NCI-H1436 (cell line): Measurements from ENCODE around the gene ZDHHC22.
"Not testable (repeated sequence)": the region's sequence is repeated elsewhere in the genome, so short reads cannot be mapped to it uniquely, and the experiment has no call there.

Experiments used
- DNase-seq: peaks from one replicate; lab custom pipeline; 2025; lab: John Stamatoyannopoulos, UW

ZDHHC22 gene

GRCh38 chr14:77141214-77142004 is at the start of gene ZDHHC22:
ZDHHC22 (minus strand) TSS chr14:77141791; CDS start chr14:77139738, 2,053 bp downstream.
- DNase-seq: no peak

DNA sequence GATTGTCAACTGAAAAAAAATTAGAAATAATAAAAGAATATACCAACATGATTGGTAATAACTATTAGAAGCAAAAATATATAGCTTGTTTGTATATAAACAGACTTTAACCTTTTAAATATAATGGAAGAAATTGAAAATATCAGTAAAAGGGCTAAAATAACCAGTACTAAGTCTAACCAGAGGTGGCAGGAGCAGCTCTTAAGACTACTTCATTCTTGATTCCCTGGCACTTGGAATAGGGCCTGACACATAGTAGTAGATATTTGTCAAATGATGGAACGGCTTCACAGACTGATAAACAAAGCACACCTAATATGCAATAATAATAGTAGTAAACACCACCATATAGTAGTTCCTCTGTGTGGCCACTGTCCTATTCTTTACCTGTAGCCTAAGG is 49.4 kb upstream of the ZDHHC22 start:
- no peak for DNase-seq

- DNase-seq: no peak
These were observed 47.9 kb upstream of the ZDHHC22 start for GRCh38 chr14:77189479-77189878.

- no peak for DNase-seq
These were observed 46.0 kb upstream of the ZDHHC22 start for GRCh38 chr14:77187649-77188012.

DNA sequence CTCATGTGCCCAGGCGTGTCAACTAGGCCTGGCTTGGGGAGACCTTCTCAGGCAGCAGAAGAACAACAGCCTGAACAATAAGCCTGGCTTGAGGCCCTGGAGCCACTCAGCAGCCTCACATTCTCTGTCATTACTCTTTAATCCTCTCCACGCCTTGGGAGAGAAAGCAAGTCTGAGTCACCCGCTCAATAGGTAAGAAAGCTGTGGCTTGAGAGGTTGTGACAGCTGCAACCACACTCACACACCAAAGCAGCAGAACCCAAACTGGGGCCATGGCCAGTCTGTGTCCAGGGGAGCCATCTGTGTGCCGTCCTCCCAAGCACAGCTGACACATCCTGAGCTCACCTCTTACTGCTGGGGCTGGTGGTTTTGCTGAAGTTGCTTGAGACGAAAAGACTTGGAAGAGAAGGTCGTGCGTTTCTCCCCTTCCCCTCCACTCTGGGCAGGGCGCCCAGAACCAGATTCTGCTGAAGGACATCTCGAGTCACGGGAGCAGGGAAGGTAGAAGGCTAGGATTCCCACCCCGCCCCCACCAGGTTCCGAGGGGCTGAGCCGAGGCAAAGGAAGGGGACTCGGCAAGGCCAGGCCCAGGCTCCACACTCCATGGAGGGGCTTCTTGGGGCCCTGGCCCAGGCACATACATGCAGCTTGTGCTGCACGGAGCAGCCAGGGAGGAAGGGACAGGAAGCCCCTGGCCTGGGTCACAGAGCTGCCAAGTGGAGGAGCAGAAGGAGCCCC is 45.5 kb upstream of the ZDHHC22 start:
- no peak for DNase-seq

DNA sequence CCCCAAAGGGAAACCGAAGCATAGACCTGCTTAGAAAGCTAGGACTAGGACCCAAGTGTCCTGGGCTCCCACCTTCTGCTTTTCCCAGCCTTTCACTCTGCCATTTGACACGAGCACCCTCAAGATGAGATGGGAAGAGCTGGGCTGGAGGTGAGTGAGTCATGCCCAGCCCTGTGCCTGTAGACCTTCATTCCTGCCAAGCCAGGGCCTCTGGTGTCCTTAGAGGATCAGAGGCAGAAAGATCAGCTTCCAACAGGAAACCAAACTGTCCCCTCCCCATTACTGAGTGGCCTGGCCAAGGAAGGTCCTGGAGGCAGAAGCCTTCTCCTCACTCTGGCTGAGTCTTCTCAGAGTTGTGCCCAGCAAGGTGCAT is 43.5 kb upstream of the ZDHHC22 start:
- no peak for DNase-seq

DNA sequence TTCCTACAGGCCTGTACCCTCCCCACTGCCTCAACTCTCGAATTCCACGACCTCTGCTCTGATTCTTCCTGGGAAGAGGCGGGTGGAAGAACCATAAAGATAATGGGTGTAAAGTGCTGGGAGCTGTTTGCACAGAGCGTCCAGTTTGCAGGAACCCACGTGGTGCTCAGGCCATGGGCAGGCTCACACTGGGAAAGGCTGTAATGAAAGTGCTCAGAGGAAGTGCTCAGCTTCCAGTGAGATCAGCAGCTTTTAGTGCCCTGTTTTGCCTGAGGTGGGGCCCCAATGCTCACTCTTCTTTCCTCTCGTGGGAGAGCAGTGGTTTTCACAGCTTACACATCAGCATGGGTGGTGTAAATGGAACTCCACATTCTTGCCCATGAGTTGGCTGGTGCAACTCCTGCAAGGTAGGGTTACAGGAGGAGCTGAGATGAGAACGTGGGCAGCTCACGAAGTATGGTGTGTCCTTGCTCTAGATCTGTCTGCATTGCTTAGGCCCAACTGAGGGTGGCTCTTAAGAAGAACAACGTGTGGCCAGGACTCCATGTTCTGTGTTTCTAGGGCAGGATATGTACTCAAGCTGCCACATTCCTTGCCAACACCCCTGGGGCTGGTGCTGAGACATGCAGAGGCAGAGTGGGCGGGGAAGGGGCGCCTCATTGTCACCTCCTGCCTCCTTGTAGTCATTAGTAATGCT is 43.0 kb upstream of the ZDHHC22 start:
- no peak for DNase-seq

- no peak for DNase-seq
These were observed 42.3 kb upstream of the ZDHHC22 start for GRCh38 chr14:77183896-77184295.

- DNase-seq: peak; percentile 92
These were observed 40.2 kb upstream of the ZDHHC22 start, which contains the start of gene TMEM63C for GRCh38 chr14:77181603-77182437. TMEM63C (plus strand) TSS chr14:77181798; CDS start chr14:77218814, 37,016 bp downstream.

GRCh38 chr14:77180726-77181602 is 39.4 kb upstream of the ZDHHC22 start:
- DNase-seq: no peak

DNA sequence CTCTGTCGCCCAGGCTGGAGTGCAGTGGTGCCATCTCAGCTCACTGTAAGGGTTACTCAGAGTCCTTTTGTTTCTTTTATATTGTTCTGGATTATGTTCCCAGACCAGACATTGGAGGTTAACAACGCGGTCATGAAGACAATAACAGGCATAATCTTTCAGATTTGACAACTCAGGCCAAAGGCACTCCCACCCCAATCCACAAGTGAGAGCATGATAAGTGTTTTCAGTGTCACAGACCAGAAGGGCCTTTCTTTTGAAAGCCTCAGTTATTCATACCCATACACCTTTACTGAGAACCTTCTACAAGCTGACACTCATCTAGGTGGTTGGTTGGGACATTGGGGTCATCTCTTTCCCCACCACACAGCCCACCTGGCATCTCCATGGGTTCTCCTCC is 37.1 kb upstream of the ZDHHC22 start:
- DNase-seq: no peak

DNA sequence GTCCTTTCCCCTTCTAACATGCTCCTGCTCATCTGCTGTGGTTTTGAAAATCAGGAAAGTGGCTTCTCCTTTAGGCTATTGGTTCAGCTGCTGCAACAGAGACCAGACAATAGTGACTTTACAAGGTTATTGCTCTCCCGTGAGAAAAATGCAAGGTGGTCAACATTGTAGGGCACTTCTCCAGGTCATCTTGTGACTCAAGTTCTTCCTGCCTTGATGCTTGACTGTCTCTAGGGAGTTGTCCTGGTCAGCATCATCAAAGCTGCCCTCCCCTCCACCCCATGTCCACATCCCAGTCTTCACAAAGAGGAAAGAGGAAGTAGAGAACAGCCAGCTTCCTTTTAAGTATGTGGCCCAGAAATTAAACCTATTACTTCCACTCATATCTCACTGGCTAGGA is 36.1 kb upstream of the ZDHHC22 start:
- no peak for DNase-seq

DNA sequence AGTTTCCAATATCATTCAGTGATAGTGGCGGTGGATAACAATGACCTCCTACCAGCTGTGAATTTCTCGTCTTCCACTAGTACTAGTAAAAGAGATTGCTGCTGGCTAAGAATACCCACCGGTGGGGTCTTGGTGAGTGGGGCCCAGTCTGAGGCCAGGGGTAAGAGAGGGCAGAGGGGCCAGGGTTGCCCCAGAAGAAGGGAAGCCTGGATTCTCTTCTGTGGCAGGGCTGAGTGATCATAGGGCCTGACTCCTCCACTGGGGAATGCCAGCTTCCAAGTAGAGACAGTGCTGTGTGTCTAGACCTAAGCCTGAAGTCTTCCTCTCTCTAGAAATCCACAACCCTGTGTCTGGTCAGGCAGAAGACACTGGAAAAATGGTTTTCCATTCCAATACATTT is 34.3 kb upstream of the ZDHHC22 start:
- no peak for DNase-seq

- not testable (repeated sequence) for DNase-seq
These were observed 32.5 kb upstream of the ZDHHC22 start for GRCh38 chr14:77173911-77174617.

GRCh38 chr14:77172916-77173315 is 31.3 kb upstream of the ZDHHC22 start:
- DNase-seq: no peak

- DNase-seq: no peak
These were observed 28.5 kb upstream of the ZDHHC22 start for GRCh38 chr14:77170045-77170444.

- DNase-seq: no peak
These were observed 19.4 kb upstream of the ZDHHC22 start for GRCh38 chr14:77161011-77161410.

- DNase-seq: no peak
These were observed 17.3 kb upstream of the ZDHHC22 start for GRCh38 chr14:77158882-77159255.

GRCh38 chr14:77158175-77158881 is 16.7 kb upstream of the ZDHHC22 start:
- peak; percentile 75 for DNase-seq

DNA sequence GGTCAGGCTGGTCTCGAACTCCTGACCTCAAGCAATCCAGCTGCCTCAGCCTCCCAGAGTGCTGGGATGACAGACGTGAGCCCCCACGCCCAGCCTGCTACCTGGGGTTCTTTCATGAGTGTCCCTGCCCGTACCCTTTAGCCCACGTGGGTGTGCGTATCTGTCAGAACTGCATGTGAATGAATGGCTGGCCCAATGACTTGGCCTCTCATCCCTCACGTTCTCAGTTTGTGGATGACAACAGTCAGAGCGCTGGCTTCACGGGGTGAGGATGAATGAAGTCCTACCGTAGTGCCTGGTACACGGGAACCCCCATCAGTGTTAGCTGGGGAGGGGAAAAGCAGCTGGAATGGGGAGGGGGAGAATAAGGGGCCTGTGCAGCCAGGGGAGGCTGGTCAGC is 16.1 kb upstream of the ZDHHC22 start:
- no peak for DNase-seq
